SHP77 (cell line): ENCODE results near the gene MAP4K3.

Source experiments
- DNase-seq, 2 experiments: peaks; one replicate each; lab custom pipeline; 2025; lab: John Stamatoyannopoulos, UW

Gene MAP4K3

DNA sequence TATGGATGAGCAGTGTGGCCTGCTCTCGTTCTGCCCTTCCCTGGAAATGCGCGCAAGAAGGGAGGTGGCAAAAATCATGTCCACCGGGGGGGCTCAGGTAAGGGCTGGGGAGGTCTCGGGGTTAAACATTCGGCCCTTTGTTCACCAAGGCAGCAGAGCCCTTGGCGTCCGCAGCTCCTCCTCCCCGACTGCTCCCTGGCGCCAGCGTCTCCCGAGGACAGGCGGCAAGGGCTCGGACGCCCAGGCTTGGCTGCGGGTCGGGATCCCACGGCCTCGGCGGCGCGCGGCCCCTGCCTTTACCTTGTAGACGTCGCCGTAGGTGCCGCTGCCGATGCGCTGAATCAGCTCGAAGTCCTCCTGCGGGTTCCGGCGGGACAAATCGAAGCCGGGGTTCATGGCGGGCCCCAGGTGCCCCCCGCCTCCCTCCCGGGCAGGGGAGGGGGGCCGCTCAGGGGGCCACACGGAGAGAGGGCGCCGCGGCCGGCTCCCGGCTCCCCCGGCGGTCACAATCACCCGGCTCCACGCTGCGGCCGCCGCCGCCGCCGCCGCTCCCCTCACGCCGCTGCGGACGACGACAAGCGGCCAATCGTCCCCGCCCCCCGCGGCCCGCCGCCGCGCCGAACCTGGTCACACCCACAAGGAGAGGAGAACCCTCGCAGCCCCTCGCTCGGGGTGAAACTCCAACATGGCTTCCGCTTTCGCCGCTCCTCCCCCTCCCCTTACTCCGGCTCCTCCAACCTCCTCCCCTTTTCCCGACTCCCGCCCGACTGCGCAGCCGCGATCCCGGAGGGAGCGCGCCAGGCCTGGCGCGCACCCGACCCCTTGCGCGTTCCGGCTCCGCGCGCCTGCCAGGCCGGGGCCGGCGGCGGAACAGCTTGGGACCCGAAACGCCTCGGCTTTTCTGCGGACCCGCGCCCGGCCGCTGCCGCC is at the start of gene MAP4K3:
Gene MAP4K3, minus strand, starts transcription at position 694 of the 930 bp plus-strand sequence. Its CDS starts 298 bp downstream, at position 396.
- peak; percentile 92 to 95 for DNase-seq

- no peak for DNase-seq
Measured at GRCh38 chr2:39486071-39486470, 49.0 kb upstream of the MAP4K3 start.

- DNase-seq = no peak
Measured at GRCh38 chr2:39484620-39485495, 47.8 kb upstream of the MAP4K3 start.

GRCh38 chr2:39484206-39484605 is 47.1 kb upstream of the MAP4K3 start:
- DNase-seq = no peak

GRCh38 chr2:39483534-39483933 is 46.4 kb upstream of the MAP4K3 start:
- no peak for DNase-seq

DNA sequence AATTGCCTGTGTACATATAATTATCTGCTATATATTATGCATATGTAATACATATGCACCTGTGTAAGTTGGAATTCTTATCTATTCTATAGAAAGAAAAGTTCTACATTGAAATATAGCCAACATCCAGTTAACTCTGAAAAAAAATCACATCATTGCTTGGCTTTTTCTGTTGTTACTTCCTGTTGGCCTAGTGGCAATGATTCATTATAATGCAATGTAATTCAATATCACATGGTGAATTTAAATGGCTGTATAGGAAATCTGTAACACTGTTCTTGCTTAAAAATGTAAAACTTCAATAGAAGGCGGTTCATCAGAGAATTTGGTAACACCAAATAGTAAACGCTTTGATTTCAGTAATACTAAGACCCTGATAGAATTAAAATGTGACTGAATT is 44.5 kb upstream of the MAP4K3 start:
- DNase-seq = no peak

DNA sequence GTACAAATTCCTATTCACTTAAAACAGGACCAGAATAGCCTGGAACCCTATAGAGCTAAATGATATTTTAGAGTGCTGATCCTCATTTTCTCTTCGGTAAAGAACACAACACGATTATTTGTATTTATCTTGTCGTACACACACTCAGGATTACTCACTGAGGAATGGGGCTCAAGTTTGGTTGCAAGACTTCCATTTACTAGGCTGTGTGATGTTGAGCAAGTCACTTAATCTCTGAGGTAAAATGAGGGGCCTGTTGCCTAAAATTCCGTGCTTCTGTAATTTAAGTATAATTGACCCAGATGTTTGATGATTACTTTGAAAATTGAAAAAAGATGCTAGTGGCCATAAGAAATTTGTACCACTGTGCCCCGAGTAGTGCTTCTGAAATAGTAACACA is 42.6 kb upstream of the MAP4K3 start:
- DNase-seq = no peak

GRCh38 chr2:39479053-39479670 is 42.1 kb upstream of the MAP4K3 start:
- no peak for DNase-seq

DNA sequence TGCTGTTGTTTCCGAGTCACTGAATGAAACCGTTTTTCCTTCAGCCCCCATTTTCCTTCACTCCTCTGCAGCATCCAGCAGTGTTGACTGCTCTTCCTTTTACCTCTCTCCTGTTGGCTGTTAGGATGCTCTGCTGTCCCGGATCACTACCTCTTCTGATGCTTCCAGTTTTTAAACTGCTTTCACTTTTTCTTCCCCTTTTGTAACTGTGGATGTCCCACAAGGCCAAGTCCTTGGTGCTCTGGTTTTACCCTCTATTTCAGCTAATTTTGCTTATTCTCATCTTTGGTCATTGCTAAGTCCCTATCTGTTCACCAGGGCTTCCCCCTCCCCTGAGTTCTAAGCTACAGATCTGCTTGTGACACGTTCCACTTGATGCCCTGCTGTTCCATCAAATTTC is 39.4 kb upstream of the MAP4K3 start:
- no peak for DNase-seq

DNA sequence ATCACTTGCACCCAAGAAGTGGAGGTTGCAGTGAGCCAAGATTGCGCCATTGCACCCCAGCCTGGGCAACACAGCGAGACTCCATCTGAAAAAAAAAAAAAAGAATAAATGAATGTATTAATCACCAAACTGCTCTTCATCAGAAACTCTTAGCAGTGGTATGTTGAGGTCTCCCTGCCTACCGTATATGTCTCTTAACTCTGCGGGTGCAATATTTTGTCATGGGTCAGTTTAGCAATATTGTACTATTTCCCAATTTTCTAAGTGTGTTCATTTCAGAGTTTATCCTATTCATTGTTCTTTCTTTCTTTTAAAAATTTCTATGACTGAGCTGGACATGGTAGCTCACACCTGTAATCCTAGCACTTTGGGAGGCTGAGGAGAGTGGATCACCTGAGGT is 37.9 kb upstream of the MAP4K3 start:
- DNase-seq = no peak

GRCh38 chr2:39470580-39470979 is 33.5 kb upstream of the MAP4K3 start:
- no peak for DNase-seq

- no peak for DNase-seq
Measured at GRCh38 chr2:39469807-39470206, 32.7 kb upstream of the MAP4K3 start.

DNA sequence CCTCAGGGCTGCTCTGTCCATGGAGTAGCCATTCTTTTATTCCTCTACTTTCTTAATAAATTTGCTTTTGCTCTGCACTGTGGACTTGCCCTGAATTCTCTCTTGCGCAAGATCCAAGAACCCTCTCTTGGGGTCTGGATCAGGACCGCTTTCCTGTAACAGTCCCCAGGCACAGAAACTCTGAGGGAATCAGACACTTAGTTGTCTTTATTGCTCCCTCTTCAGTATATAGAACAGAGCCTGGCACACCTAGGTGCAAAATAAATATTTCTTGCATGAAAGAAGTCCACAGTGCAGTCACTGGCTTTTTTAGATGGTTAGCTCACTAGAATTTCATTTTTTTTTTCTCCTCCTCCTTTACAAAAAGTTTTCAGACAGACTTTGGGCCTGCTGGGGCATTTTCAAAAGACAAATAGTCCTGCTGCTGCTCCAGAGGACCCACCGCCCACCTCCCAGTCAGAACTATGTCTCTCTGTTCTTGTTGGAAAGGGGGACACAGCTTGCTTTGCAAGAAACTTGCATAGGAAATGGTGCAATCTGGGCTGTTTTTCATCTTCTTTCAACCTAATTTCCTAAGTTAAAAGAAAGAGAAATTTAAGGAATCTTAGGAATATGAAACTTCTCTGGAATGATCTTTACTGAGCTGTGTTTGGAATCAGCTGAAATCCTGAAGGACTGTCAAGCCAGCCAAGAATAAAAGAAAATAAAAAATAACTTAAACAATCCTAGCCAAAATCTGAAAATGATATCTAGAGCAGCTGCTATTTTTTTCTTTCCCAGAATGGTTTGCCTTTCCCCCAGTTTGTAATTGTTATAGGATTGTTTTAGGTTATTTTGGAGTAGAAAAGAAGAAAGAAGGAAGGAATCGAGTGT is 31.7 kb upstream of the MAP4K3 start:
- DNase-seq = no peak

GRCh38 chr2:39466311-39466710 is 29.2 kb upstream of the MAP4K3 start:
- no peak for DNase-seq

- no peak for DNase-seq
Measured at GRCh38 chr2:39464864-39465263, 27.8 kb upstream of the MAP4K3 start.

GRCh38 chr2:39455826-39456225 is 18.7 kb upstream of the MAP4K3 start:
- DNase-seq = no peak

- DNase-seq = no peak
Measured at GRCh38 chr2:39452396-39452795, 15.3 kb upstream of the MAP4K3 start.

DNA sequence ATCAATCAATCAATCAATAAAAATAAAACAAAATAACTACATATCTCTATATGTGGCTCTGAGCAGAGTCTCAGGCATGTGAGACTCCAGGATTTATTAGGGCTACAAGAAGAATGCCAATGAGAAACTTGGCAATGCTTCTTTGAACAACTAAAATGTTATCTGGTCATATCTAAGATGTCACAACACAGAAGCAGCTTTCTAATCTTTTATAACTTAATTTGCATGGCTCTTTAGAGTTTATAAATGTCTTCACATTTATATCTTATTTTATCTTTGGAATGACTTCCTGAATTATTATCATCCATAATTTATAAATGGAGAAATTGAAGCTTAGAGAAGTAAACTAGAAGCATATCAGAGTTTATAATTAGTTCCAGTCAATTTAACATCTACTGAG is 14.9 kb upstream of the MAP4K3 start:
- no peak for DNase-seq

GRCh38 chr2:39448169-39448502 is 11.1 kb upstream of the MAP4K3 start:
- DNase-seq = no peak

DNA sequence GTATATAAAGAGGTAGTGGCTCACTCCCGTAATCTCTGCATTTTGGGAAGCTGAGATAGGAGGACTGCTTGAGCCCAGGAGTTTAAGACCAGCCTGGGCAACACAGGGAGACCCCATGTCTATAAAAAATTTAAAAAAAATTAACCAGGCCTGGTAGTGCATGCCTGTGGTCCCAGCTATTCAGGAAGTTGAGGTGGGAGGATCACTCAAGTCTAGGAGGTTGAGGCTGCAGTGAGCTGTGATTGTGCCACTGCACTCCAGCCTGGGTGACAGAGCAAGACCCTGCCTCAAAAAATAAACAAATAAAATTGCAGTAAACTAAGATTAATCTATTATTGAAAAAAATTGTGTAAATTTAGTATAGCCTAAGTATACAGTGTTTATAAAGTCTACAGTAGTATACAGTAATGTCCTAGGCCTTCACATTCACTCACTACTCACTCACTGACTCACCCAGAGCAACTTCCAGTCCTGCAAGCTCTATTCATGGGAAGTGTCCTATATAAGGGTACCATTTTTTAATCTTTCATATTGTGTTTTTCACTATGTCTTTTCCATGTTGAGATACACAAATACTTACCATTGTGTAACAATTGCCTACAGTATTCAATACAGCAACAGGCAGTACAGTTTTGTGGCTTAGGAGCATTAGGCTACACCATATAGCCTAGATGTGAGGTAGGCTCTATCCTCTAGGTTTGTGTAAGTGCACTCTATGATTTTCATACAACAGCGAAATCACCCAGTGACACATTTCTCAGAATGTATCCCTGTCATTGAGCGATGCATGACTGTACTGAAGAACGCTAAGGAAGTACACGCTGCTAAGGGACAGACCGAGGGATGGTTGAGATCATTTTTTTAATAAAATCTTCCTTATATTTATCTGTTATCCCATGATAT is 10.4 kb upstream of the MAP4K3 start:
- no peak for DNase-seq

DNA sequence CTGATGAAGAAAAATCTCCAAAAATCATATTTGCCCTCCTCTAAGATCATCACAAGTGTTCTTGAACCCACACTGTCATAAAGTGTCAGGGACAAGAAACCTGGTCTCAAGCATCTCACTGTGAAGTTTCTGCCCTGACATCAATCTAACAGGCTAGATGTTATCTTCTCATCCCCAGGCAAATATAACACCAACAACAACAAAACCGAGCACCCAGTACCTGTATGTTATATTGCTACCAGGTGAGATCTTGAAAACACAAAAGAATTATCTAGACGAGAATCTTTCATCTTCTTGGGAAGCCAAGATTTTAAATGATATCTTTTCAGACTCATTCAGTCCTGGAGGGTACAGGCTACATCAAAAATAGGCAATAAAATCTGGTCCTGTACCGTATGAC is 8.8 kb upstream of the MAP4K3 start:
- DNase-seq = no peak
